ENCODE measurements around the gene MEGF8.

DNA sequence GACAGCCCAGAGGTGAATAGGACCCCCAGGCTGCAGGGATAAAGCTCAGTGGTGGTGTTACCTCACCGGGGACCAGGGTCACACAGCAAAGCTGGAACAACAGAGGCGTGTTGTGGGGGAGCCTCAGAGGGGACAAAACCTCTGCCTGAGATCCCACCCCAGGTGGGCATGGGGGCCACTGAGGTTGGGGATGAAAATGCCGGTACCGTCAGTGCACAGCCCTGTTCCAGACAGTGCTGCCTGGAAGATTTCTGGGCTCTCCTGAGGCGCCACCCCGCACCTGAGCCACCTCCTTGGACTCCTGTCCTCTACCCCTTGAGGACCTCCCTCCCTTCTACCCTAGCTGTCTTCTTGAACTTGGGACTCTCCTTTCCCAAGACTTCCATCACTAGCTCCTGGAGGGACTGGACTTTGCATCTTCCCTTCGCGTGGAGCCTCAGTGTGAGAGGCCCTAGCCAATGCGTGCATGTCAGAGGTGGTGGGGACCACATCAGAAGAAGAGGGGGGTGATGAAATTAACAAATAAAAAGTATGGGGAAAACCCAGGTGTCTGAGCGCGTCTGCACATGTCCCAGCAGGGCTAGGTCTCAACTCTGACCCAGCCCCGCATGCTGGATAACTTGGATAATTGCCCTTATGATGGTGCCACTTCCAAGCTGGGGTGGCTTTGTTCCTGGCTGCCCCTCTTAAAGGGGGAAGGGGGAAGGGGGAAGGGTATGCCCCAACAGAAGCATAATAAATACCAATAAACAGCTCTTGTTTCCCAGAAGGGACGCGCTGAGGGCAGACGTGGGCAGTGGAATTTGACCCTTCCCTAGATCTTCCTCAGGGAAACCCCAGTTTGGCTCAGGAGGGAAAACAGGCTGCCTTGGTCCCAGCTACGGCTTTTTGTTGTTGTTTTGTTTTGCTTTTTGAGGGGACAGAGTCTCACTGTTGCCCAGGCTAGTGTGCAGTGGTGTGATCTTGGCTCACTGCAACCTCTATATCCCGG lies 53.1 kb downstream of the MEGF8 start:
- TF ChIP-seq GATA2 (IDR thresholded peaks at IDR 0.05; ENCODE audit: low read depth, low read length) (no peak), GATA3 (IDR thresholded peaks at IDR 0.05; ENCODE audit: low read depth, low read length) (no peak)

Data from SH-SY5Y (cell line).